ENCODE measurements around the gene TBC1D9.

TBC1D9 gene

DNA sequence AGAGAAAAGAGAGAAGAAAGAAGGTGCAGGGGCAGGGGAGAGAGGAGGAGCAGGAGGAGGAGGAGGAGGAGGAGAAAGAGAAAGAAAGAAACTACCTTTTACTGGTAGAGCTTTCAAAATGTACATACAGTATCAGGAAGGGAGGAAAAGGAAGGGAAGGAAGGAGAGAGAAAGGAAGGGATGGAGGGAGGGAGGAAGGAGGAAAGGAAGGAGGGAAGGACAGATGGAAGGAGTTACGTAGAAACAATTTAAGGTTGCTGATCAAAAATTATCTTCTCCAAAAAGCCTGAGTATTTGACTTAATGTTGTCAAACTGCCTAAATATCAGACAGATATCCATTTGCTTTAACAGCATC is 13.4 kb downstream of the TBC1D9 start:
- H3K27me3 ChIP-seq (ENCODE audit: insufficient read depth, poor library complexity, severe bottlenecking): no peaks in the 10 kb centered on the region
- H3K36me3 ChIP-seq (ENCODE audit: low read depth): no peaks in the 10 kb centered on the region
- no peak overlapping the region for H3K27ac ChIP-seq (ENCODE audit: poor library complexity, severe bottlenecking)
- ATAC-seq (ENCODE audit: low read depth) (no peak), DNase-seq (ENCODE audit: low spot score) (no peak)
- peaks cover 16% of the 10 kb centered on the region for H3K4me1 ChIP-seq (ENCODE audit: insufficient read depth, poor library complexity, severe bottlenecking)
- peaks cover 3% of the 10 kb centered on the region for H3K9me3 ChIP-seq (ENCODE audit: severe bottlenecking)
- H3K4me3 ChIP-seq (ENCODE audit: severe bottlenecking): no peak overlapping the region
- TF ChIP-seq, protein P1, sequence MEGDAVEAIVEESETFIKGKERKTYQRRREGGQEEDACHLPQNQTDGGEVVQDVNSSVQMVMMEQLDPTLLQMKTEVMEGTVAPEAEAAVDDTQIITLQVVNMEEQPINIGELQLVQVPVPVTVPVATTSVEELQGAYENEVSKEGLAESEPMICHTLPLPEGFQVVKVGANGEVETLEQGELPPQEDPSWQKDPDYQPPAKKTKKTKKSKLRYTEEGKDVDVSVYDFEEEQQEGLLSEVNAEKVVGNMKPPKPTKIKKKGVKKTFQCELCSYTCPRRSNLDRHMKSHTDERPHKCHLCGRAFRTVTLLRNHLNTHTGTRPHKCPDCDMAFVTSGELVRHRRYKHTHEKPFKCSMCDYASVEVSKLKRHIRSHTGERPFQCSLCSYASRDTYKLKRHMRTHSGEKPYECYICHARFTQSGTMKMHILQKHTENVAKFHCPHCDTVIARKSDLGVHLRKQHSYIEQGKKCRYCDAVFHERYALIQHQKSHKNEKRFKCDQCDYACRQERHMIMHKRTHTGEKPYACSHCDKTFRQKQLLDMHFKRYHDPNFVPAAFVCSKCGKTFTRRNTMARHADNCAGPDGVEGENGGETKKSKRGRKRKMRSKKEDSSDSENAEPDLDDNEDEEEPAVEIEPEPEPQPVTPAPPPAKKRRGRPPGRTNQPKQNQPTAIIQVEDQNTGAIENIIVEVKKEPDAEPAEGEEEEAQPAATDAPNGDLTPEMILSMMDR (IDR thresholded peaks at IDR 0.05; ENCODE audit: poor library complexity, severe bottlenecking): no peak

DNA sequence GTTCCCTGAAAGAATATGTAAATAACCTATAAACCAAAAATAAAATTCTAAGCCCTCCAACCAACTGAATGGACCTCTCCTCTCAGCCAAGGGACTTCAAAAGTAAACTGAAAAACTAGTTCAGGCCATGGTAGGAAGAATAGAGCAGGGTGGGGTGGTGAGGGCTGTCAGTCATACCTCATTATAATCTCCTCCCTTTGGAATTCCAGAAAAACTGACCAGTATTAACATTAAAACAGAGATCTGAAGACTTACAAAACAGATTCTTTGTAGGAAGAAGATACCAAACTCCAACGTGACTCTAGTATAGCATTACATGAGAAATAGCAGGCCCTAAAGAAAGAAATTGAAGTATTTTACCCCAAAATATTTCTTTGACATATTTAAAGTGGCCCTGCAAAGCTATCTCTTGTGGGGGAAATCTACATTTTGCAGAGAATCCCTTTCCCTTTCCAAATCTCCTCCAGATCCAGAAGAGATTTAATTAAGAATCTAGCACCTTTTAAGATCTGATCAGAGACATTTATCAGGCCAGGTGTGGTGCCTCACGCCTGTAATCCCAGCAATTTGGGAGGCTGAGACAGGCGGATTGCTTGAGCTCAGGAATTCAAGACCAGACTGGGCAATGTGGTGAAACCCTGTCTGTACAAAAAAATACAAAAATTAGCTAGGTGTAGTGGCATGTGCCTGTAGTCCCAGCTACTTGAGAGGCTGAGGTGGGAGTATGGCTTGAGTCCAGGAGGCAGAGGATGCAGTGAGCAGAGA is 15.1 kb downstream of the TBC1D9 start:
- no peaks in the 10 kb centered on the region for H3K27me3 ChIP-seq (ENCODE audit: insufficient read depth, poor library complexity, severe bottlenecking)
- H3K36me3 ChIP-seq (ENCODE audit: low read depth): no peaks in the 10 kb centered on the region
- no peak overlapping the region for H3K27ac ChIP-seq (ENCODE audit: poor library complexity, severe bottlenecking)
- TF ChIP-seq, protein P1 (IDR thresholded peaks at IDR 0.05; ENCODE audit: poor library complexity, severe bottlenecking): no peak
- ATAC-seq (ENCODE audit: low read depth) (no peak), DNase-seq (ENCODE audit: low spot score) (no peak)
- H3K4me1 ChIP-seq (ENCODE audit: insufficient read depth, poor library complexity, severe bottlenecking): peaks cover 24% of the 10 kb centered on the region
- H3K9me3 ChIP-seq (ENCODE audit: severe bottlenecking): no peaks in the 10 kb centered on the region
- H3K4me3 ChIP-seq (ENCODE audit: severe bottlenecking): no peak overlapping the region

DNA sequence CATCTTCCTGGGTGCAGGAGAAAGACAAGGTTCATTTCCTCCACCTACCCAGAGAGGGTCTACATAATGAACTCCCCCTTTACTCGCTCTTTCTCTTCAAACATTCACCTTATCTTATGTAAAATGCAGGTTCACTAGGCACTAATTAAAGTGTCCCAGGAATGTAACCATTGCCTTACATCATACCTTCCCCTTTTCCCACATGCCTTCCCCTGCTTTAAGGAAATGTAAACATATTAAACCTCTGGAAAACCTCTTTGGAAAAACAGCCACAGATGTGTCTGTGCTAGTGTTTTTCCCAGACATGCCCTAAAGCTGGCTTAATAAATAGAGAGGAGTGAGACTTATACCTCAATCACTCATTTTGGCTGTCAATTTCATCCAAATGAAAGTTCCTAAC is 15.8 kb downstream of the TBC1D9 start:
- DNase-seq (ENCODE audit: low spot score) (no peak), ATAC-seq (ENCODE audit: low read depth) (no peak)
- peaks cover 24% of the 10 kb centered on the region for H3K4me1 ChIP-seq (ENCODE audit: insufficient read depth, poor library complexity, severe bottlenecking)
- H3K27ac ChIP-seq (ENCODE audit: poor library complexity, severe bottlenecking): no peak overlapping the region
- H3K27me3 ChIP-seq (ENCODE audit: insufficient read depth, poor library complexity, severe bottlenecking): no peaks in the 10 kb centered on the region
- H3K9me3 ChIP-seq (ENCODE audit: severe bottlenecking): no peaks in the 10 kb centered on the region
- H3K4me3 ChIP-seq (ENCODE audit: severe bottlenecking): no peak overlapping the region
- TF ChIP-seq, protein P1 (IDR thresholded peaks at IDR 0.05; ENCODE audit: poor library complexity, severe bottlenecking): no peak
- H3K36me3 ChIP-seq (ENCODE audit: low read depth): no peaks in the 10 kb centered on the region

DNA sequence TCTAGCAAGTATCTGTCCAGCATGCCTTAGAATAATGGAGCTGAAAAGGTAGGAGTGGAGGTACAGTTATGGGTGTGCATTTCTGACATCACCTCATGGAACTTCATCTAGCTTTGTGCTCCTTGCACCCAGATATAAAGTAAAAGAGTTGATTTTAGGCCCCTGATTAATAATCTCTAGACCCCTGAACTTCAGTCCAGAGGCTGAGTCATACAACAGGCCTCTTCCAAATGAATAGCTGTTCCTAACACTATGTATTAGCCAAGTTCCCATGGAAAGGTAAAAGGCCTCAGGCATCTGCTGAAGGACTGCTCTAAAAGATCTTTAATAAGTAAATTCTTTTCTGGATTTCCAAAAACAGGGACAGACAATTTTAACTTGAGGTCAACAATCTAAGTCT is 16.2 kb downstream of the TBC1D9 start:
- Histone ChIP-seq H3K36me3 (ENCODE audit: low read depth) (no peaks in the 10 kb centered on the region), H3K4me1 (ENCODE audit: insufficient read depth, poor library complexity, severe bottlenecking) (peaks cover 24% of the 10 kb centered on the region), H3K9me3 (ENCODE audit: severe bottlenecking) (no peaks in the 10 kb centered on the region), H3K27me3 (ENCODE audit: insufficient read depth, poor library complexity, severe bottlenecking) (no peaks in the 10 kb centered on the region), H3K27ac (ENCODE audit: poor library complexity, severe bottlenecking) (no peak overlapping the region), H3K4me3 (ENCODE audit: severe bottlenecking) (no peak overlapping the region)
- DNase-seq (ENCODE audit: low spot score) (no peak), ATAC-seq (ENCODE audit: low read depth) (no peak)
- TF ChIP-seq, protein P1 (IDR thresholded peaks at IDR 0.05; ENCODE audit: poor library complexity, severe bottlenecking): no peak

DNA sequence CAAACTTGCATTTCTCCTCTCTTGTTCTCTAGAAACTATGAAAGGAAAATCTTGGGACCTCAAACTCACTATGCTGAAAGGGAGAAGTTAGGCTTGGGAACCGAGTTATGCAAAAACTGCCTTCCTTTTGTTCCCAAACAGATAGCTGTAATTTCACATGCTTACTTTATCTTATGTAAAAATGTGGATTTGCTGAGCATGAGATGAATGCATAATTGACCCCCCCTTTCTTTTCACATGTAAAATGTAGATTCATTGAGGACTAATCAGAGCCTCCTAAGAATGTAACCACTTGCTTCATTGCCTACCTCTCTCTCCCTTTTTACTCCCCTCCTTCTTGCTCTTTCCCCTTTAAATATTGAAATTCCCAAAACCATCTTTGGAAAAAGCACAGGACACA is 18.0 kb downstream of the TBC1D9 start:
- H3K27ac ChIP-seq (ENCODE audit: poor library complexity, severe bottlenecking): peak overlapping the region; percentile 45
- H3K4me1 ChIP-seq (ENCODE audit: insufficient read depth, poor library complexity, severe bottlenecking): peaks cover 27% of the 10 kb centered on the region
- H3K4me3 ChIP-seq (ENCODE audit: severe bottlenecking): no peak overlapping the region
- DNase-seq (ENCODE audit: low spot score): no peak
- no peaks in the 10 kb centered on the region for H3K27me3 ChIP-seq (ENCODE audit: insufficient read depth, poor library complexity, severe bottlenecking)
- H3K9me3 ChIP-seq (ENCODE audit: severe bottlenecking): no peaks in the 10 kb centered on the region
- no peaks in the 10 kb centered on the region for H3K36me3 ChIP-seq (ENCODE audit: low read depth)
- TF ChIP-seq, protein P1 (IDR thresholded peaks at IDR 0.05; ENCODE audit: poor library complexity, severe bottlenecking): no peak
- no peak for ATAC-seq (ENCODE audit: low read depth)

Data from RWPE2 (cell line).